ENCODE data around the gene SYNDIG1.

SYNDIG1 gene

GRCh38 chr20:24425523-24426135, 43.8 kb upstream of the SYNDIG1 start:
- H3K4me3 ChIP-seq (replicated peaks; ENCODE audit: low read depth, low read length): no peak overlapping the region
- DNase-seq (ENCODE audit: low read depth): no peak
- TF ChIP-seq CTCF (IDR thresholded peaks at IDR 0.05; ENCODE audit: low read length, missing control alignments): no peak

GRCh38 chr20:24431279-24432045, 38.0 kb upstream of the SYNDIG1 start:
- no peak for TF ChIP-seq CTCF (IDR thresholded peaks at IDR 0.05; ENCODE audit: low read length, missing control alignments)
- no peak for DNase-seq (ENCODE audit: low read depth)
- H3K4me3 ChIP-seq (replicated peaks; ENCODE audit: low read depth, low read length): no peak overlapping the region

- no peak for TF ChIP-seq CTCF (IDR thresholded peaks at IDR 0.05; ENCODE audit: low read length, missing control alignments)
- no peak overlapping the region for H3K4me3 ChIP-seq (replicated peaks; ENCODE audit: low read depth, low read length)
- DNase-seq (ENCODE audit: low read depth): no peak
These were observed 37.4 kb upstream of the SYNDIG1 start for GRCh38 chr20:24432046-24432442.

GRCh38 chr20:24436160-24436559, 33.3 kb upstream of the SYNDIG1 start:
- no peak for TF ChIP-seq CTCF (IDR thresholded peaks at IDR 0.05; ENCODE audit: low read length, missing control alignments)
- no peak for DNase-seq (ENCODE audit: low read depth)

GRCh38 chr20:24437196-24438082, 32.0 kb upstream of the SYNDIG1 start:
- no peak overlapping the region for H3K4me3 ChIP-seq (replicated peaks; ENCODE audit: low read depth, low read length)
- DNase-seq (ENCODE audit: low read depth): no peak
- TF ChIP-seq CTCF (IDR thresholded peaks at IDR 0.05; ENCODE audit: low read length, missing control alignments): no peak

More at GRCh38 chr20:24436160-24436559, 33.3 kb upstream of the SYNDIG1 start:
- no peak overlapping the region for H3K4me3 ChIP-seq (replicated peaks; ENCODE audit: low read depth, low read length)

GRCh38 chr20:24438331-24438730, 31.1 kb upstream of the SYNDIG1 start:
- DNase-seq (ENCODE audit: low read depth): no peak
- no peak overlapping the region for H3K4me3 ChIP-seq (replicated peaks; ENCODE audit: low read depth, low read length)
- TF ChIP-seq CTCF (IDR thresholded peaks at IDR 0.05; ENCODE audit: low read length, missing control alignments): no peak
